NCI-H1092 (cell line): ENCODE data around the gene GIT2.
"Not testable (repeated sequence)": the region's sequence is repeated elsewhere in the genome, so short reads cannot be mapped to it uniquely, and the experiment has no call there.

Experiments
- DNase-seq: peaks from one replicate; lab custom pipeline; 2025; lab: John Stamatoyannopoulos, UW

The GIT2 gene

DNA sequence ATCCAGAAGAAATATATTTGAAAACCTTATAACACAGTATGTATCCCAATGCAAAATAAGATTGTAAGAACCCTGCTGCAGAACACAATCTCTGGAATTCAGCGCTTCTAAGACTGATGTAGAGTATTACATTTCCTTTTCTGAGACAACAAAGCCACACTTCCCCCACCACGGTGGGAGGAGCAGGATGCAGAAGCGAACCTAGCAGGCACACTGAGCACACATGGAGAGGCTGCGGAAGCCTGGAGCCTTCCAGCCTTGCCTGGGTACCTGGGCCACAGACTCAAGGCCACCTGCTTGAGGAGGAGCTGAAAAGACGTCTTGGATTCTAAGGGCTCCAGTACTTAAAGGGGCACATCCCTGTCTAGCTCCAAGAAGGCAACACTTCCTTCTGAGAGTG, 49.7 kb downstream of the GIT2 start:
- DNase-seq, result no peak

DNA sequence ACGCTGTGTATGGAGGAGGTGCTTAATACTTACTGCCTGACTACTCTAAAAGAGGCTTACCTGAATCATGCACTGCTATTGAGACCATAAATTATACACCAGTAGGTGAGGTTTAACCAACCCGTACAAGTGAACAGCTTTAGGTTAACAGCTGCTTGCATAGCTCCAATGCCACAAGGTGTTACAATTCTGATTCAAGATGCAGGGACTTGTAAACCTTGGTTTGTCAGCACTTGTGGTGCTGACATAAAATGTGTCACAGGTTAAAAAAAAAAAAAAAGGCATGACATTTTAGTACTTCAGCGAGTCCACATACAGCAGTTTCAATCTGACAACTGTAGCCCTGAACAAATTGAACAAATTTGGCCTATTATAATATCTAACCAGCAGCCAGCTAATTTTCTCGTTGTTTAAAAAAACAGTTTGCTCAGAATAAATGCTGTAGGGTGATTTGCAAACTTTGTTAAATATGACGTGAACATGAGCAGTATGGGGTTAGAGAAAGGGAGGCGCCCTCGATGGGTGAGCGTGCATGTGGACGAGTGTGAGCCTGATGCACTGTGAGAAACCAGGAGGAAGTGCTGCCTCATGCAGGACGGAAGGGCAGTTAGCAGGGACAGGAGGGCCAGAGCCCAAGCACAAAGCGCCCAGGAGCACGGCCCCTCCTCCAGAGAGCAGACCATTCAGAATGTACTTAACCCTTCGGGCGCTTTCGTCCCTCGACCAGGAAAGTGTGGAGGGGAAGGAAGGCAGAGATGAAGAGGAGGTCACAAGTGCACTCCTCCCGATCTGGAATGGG, 51.4 kb downstream of the GIT2 start:
- DNase-seq, result no peak

DNA sequence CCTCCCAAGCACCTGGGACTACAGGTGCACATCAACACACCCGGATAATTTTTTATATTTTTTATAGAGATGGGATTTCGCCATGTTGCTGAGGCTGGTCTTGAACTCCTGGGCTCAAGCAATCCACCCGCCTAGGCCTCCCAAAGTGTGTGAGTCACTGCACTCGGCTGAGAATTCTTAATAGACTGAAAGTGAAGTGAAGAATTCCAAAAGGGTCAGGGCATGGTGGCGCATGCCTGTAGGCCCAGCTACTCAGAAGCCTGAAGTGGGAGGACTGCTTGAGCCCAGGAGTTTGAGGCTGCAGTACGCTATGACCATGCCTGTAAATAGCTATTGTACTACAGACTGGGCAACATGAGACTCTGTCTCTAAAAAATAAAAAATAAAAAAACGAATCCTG, 52.4 kb downstream of the GIT2 start:
- no peak for DNase-seq

DNA sequence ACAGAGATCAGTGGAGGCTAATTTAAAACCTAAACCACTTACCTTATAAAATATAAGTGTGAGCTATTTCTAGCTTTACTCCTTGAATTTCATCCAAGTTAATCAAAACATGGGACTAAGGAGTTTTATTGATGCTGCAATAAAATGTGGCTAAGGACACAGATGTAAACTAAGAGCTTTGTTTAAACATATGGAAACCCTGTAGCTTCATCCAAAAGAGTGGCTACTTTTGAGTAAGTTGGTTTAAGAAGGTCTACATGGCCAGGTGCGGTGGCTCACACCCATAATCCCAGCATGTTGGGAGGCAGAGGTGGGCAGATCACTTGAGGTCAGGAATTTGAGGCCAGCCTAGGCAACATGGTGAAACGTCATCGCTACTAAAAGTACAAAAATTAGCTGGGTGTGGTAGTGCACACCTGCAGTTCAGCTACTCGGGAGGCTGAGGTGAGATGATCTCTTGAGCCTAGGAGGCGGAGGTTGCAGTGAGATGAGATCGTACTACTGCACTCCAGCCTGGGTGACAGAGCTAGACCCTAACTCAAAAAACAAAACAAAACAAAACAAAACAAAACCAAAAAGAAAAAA, 55.7 kb downstream of the GIT2 start:
- no peak for DNase-seq

DNA sequence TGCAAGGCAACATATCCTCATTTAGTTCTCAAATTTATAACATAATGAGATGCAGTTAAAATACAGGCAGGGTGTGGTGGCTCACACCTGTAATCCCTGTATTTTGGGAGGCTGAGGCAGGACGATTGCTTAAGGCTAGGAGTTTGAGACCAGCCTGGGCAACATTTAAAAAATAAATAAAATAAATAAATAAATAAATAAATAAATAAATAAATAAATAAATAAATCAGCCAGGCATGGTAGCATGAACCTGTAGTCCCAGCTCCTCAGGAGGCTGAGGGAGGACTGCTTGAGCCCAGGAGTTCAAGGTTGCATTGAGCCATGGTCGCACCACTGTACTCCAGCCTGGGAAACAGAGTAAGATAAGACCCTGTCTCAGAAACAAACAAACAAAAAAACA, 56.7 kb downstream of the GIT2 start:
- no peak for DNase-seq

DNA sequence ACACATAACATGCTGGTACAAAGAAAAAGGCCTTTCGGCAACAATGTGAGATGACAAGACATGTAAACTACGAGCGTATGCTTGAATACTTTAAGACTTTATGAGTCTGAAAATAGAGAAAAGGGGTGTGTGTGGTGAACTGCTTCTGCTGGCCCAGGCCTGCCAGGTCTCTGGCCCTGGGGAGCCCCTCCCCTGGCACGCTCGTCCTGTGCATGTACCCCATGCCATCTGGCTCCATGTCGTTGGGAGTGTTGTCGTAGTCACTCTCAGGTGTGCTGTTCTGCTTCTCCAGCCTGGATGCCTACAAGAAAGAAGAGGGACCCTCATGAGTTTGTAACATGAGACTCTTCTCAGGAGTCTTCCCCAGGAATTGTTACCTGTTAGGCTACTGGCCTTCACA, 57.2 kb downstream of the GIT2 start:
- no peak for DNase-seq

DNA sequence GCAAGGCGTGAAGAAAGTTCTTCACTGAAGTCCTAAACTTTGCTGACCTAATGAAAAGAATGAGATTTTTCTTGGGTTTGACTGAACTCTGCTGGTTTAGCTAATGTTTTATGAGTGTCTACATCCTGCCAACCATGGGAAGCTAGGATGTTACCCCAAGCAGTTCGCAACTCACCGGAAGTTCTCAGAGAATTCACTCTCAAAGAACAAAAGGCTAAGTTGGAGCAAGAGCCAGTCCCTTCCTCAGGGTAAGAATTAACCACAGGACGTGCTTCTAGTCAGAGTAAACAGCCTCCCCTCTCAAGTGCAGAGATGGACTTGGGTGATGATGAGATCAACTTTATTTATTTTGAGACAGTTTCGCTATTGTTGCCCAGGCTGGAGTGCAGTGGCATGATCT, 58.8 kb downstream of the GIT2 start:
- no peak for DNase-seq

DNA sequence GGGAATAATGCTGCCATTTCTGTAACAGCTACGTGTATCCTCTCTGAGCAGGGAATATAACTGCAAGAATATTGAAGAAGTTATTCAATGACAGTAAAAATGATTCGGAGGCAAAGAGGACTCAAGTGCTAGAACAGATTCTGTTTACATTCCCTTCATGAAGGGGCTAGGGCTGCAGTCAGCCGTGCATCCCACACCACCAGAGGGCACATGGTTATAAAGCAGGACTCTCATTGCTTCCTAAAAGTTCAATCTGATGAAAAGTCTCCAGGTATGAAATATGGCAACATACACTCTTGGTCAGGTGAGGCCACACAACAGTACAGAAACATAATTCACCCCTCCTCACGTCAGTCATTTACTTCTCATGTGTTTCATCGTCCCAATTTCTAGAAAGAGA, 62.1 kb downstream of the GIT2 start:
- DNase-seq, result no peak

DNA sequence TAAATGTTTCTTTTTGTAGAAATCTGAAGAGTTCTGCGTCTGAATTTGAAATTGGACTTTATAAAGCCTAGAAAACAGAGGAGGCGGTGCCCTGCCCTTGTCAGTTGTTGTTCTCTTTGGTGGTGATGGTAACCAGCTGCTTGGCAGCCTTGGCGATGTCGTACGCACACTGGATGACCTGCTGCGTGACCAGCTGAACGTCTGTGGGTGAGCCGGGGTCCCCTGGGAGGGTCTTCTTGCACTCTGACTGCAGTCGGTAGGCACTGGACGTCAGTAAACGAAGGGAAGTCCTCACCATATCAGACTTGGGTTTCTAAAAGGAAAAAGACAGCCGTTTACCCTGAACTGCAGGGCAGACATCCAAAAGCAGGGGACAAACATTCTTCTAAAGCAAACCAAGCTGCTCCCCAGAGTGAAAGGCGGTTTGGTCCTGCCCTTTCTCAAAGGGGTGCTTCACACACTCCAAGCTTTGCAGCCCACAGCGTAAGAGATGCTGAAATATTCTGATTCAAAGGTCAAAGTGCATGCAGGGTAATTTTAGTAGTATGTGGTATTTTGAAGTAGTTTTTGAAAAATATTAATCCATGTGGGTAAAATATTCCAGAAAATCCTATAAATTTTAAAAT, 63.2 kb downstream of the GIT2 start:
- DNase-seq, result no peak

DNA sequence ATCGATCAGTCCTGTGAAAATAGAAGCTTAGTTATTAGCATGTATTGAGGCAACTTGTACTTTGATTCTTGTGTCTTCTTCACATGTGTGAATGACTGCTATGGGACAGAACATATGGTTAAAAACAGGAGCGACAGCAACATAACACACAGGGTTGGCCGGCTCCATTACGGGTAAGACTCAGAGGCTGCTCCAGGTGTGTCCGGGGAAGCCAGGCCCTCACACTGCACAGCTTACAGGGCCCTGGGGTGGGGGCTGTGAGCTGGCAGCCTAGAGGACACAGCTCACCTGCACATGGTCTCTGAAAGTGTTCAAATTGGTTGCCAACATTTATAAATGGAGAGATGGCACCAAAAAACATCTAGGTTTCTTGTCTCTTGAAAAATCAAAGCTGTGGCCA, 65.0 kb downstream of the GIT2 start:
- no peak for DNase-seq

DNA sequence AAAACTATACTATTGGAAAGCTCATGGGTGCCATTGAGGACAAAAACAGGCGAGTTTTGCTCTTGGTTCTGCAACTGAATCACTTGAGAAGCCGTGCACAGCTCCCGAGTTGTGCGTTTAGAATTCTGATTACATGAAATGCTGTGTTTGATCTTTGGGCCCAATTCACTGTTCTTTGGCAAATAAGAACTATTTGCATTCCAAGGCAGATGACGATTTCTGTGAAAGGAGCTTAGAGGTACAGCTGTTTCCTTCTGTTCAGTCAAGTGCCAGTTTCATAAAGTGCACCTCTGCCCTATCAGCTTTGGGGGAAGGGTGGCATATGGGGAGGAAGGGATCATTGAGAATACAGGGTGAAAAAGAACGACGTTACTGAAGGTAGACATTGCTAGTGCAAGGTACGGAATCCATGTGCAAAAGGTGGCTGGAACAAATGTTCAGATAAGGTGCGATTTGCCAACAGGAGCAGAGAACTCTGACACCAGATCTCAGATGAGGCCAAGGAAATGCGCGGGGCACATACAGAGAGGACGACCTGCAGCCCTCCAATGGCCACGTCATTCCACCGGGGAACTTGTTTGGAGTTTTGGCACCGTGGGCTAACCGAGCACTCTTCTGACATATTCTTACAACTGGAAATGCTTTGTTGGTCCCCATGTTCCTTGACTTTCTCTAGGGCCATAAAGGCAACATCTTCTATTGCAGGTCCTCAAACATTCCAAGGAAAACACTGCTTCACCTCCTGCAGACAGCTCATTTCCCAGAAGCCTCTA, 66.0 kb downstream of the GIT2 start:
- DNase-seq, result no peak

DNA sequence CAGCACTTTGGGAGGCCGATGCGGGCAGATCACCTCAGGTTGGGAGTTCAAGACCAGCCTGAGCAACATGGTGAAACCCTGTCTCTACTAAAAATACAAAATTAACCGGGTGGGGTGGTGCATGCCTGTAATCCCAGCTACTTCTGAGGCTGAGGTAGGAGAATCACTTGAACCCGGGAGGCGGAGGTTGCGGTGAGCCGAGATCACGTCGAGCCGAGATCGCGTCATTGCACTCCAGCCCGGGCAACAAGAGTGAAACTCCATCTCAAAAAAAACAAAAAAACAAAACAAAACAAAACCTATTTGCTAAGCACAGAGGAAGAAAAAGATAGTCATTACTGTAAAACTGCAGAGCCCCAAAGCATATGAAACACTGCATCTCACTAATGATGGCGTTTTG, 66.8 kb downstream of the GIT2 start:
- not testable (repeated sequence) for DNase-seq

DNA sequence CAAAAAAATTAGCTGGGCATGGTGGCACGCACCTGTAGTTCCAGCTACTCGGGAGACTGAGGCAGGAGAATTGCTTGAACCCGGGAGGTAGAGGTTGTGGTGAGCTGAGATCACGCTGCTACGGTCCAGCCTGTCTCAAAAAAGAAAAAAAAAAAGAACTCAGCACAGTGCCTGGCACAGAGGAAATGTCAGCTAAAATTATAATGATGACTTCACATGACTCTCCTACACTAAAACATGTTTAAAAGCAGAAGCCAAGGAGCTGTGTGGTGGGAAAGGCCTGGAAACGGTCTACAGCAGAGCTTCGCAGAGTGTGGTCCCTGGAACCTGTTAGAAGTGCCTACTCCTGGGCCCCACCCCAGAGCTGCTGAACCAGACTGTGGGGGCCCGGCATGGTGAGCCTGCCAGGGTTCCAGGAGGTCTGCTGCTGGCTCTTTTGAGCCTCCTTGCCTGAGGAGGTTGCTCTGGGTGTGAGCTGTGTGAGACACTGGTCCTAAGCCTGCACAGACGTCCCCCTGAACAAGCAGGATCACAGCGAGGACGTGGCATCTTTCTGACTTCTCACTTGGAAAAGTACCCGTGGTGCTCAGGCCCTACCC, 68.0 kb downstream of the GIT2 start:
- no peak for DNase-seq

DNA sequence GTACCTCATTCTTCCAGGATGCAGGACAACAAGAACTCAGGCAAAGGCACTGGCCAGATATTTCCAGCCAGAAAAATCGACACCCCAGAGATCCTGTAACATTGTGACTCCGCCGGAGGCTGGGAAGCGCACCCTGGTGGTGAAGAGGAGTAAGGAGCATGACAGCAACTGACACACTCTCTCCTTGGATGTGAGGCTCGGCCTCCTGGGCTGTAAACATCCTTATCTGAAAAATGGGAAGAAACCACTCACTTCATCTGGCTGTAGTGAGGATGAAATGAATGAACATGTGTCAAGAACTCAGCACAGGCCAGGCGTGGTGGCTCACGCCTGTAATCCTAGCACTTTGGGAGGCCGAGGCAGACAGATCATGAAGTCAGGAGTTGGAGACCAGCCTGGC, 68.5 kb downstream of the GIT2 start:
- no peak for DNase-seq

DNA sequence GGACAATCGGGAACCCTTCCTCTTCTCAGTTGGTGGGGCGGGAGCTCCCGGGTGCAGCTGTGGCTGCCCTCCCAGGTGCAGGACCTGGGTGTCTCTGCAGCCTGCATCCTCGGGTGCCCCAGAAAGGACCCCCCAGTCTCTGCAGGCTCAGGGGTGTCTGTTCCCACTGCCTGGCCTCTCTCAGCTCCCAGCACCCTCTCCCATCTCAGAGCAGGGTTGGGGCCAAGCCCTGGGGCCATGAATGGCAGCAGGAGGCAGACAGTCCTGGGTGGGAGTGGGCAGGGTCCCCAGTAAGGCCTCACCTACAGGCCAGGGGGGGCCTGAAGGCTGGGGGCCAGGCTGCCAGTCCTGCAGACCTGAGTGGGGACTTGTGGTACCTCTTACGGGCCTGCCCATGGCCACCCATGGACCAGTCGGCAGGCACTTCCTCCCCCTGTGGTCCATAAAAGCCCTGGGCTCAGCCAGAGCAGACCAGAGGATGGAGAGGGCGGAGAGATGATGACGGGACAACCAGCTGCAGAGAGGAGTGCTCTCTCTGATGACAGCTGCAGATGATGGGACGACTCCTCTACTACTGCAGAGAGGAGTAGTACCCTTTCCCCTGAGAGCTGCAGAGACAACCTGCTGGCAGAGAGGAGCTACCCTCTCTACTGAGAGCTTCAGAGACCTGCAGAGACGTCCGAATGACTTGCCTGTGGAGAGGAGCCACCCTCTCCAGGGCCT, 69.5 kb downstream of the GIT2 start:
- DNase-seq, result no peak

DNA sequence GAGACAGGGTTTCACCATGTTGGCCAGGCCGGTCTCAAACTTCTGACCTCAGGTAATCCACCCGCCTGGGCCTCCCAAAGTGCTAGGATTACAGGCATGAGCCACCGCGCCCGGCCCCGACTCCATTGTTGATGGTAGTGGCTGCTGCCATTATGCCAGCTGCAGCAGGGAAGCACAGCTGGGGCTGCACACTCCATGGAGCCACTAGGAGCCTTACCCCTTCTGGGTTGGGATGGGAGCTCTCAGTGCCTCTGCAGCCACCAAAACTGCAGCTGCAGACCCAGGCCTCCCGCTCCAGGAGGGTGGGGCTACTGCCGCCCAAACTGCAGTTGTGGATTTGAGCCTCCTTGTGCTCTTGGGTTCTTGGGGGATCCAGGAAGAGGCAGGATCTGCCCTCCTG, 70.2 kb downstream of the GIT2 start:
- DNase-seq, result no peak

DNA sequence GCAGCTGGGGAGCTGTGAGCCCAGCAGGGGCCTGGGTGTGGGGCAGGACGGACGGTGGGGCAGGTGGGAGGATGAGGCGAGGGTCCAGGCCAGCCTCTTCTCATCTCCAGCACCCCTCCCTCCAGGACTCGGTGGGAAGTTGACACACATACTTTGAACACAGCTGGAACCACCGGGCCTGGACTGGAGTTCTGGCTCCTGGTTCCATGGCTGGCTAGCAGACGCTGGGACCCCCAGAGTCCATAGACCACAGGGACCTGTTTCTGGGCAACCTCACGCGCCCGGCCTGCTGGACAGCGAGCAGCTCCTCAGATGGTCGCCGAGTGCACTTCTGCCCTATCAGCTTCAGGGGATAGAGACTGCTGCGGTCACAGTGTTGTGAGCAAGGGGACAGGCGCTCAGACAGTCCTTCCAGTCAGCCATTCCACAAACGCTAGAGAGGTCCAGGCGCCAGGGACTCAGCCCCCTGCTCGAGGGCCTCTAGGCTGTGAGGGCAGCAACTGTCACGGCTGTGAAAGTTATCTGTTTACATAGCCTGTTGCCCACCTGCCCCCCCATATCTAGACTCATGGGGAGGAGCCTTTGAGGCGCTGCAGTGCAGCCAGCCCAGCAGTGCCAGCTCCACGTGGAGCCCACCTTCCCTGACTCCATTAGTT, 70.9 kb downstream of the GIT2 start:
- DNase-seq, result no peak

DNA sequence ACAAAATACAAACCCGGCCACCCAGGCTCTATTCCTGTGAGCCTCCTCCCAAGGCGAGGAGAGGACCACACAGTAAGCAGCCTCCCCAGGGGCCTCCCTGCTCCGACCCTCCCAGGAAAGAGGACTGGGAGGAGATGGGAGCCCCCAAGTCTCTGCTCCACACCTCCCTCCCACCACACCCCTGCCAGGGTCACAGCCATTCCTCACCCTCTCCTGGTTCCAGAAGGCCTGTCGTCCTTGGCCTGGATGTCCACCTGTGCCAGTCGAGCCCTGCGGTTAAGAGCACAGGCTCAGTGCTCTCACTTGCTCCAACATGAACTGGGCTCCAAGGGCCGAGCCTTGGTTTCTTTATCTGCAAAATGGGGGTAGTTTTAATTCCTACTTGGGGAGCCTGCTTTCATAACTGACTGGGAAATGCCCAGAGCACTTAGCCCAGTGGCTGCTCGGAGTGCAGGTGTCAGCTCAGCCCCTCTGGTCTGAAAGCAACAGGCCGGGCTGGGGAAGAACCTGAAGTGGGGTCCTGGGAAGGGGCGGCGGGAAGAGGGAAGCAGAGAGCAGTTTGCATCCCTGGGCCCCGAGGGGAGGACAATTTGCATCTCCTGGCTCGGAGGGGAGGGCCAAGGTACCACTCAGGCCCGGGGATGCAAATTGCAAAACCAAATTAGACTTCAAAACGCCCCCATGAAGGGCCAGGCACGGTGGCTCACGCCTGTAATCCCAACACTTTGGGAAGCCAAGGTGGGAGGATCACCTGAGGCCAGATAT, 72.5 kb downstream of the GIT2 start:
- no peak for DNase-seq

DNA sequence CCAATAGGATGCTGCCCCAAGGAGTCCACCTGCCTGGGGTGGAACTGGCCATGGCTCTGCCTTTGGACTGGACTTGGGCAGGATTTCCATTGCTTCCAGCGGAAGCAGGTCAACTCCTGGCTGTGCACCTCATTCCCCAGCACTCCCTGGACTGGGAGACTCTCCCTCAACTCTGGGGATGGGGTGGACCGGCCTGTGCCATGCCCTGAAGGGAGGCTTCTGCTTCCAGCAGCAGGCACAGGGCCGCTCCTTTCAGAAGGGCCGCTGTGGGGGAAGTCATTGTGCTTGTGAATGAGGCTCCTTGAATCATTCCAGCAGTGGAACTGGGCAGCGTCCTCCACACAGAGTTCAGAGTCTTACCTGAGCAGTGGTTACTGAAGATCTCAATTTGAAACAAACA, 73.1 kb downstream of the GIT2 start:
- DNase-seq, result no peak

DNA sequence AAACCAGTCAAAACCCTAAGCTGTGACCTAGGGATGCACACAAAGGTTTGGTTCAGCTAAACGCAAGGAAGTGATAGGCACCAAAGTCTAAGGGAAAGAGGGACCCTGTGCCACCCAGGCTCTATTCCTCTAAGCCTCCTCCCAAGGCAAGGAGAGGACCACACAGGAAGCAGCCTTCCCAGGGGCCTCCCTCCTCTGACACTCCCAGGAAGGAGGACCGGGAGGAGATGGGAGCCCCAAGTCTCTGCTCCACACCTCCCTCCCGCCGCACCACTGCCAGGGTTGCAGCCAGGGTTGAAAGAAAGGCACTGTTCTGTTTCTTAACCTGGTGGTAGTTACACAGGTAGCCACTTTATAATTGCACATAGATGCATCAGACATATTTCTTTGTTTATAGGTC, 74.2 kb downstream of the GIT2 start:
- DNase-seq, result no peak
